ENCODE data around the gene PIK3R2.
"Not testable (repeated sequence)": the region's sequence is repeated elsewhere in the genome, so short reads cannot be mapped to it uniquely, and the experiment has no call there.

Gene PIK3R2

GRCh38 chr19:18203863-18204393, 51.0 kb downstream of the PIK3R2 start, which contains the start of gene RAB3A:
RAB3A (minus strand) TSS chr19:18204042; CDS start chr19:18202740, 1,302 bp downstream.
- DNase-seq (ENCODE audit: low read depth, low spot score), result peak; percentile 100

DNA sequence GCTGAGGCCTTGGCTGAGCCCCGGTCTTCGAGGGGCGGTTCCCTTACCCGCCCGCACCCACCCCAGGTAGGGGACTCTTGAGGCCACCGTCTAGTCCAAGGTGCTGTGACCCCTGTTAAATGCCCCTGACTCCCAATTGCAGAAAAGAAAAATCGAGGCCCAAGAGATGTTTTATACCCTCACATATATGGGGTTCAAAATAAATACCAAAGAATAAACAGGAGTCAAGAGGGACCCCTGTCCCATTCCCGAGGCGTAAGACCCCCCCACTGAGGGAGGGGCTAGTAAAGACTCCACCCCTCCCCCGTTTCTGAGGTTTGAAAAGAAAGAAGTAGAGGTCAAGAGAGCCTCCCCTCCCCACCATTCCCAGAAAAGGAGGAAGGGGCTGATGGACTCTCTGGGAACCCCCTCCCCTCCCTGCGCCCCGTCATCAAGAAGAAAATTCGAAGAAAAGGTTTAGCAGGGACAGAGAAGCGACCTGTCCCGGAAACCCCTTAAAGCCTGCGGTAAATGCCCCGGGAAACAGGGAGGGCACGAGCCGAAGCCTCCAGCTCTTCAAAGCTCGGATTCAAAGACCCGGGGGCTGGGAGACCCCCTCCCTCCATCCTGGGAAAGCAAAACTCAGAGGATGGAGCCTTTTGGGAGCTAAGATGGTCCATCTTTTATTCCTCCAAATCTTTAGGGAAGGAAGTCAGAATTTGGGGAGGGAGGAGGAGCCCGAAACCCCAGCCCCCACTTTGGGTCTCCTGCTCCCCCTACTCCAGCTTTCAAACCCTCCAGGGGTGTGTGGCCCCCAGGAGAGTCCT, 51.6 kb downstream of the PIK3R2 start:
- DNase-seq (ENCODE audit: low read depth, low spot score), result no peak

DNA sequence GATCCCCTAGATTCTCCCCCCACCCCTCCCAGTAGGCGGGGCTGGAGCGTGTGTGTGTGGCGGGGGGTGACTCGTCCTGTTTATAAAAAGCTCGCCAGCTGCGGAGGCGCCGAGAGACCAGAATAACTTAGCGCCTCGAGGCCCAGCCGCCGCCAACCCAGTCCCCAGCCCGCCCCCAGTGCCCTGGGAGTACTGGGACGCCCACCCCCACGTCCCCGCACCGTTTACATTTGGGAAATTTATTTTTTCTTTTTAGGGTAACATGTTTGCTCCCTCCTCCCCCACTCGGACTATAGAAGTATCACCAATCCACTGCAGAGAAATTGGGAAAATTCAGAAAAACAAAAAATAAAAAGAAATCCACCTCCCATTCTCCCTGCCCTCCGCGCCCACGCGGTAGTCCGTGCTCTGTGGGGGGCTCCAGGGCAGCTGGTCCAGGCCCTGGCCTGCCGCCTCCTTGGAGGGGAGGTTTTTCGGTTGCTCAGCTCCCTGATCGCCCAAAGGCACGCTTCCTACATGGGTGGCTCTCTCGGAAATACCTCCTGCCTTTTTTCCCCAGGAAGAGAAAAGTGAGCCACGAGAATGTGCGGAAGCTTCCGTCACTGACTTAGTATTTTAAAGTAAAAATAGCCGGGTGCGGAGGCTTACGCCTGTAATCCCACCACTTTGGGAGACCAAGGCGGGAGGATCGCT, 52.4 kb downstream of the PIK3R2 start:
- DNase-seq (ENCODE audit: low read depth, low spot score), result peak; percentile 78

DNA sequence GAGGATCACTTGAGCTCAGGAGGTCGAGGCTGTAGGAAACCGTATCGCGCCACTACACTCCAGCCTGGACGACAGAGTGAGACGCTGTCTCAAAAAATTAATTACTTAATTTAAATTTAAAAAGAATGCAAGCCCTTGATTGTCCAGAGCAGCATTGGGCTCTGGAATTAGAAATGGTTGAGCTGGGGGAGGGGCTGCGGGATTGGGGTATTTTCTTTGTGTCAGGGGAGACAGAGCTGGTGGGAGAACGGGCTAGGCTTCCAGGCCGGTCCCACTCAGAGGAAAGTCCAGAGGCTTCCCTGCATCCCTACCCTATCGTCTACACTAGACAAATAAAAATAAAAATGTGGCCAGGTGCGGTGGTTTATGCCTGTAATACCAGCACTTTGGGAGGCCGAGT, 53.1 kb downstream of the PIK3R2 start:
- DNase-seq (ENCODE audit: low read depth, low spot score), result no peak

DNA sequence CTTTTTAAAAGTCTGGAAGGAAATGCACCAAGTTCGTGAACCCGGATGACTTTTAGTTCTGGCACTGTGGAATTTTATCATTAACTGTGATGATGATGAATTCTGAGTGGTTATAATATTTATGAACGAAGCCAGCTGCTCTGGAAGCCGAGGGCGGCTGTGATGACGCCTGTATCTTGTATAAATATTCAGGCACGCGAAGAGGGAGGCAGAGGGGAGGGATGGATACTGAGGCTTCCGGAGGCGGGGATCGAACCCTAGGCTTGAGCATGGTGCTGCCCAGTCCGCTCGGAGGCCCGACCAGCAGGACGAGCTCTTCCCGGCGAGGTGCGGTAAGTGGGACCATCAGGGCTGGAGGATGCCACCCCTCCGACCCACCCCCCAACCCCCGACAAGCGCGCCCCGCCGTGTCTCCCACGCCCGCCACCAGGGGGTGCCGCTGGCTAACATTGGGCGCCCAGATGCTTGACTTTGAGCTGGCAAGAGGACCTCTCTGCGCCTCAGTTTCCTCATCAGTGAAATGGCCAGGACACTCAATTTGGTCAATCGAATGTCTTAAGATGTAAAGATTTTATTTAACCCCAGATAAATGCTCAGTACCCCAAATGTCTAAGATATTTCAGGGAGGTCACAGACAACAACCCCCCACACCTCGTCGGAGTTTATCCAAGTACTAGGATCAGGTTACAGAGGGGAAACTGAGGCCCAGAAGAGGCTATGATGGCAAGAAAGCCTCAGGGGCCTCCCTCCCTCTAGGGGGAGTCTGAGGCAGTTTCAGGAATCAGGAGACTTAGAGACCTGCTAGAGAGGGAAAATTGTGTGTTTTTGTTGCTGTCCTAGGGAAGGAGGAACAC, 55.4 kb downstream of the PIK3R2 start:
- DNase-seq (ENCODE audit: low read depth, low spot score), result peak; percentile 22

DNA sequence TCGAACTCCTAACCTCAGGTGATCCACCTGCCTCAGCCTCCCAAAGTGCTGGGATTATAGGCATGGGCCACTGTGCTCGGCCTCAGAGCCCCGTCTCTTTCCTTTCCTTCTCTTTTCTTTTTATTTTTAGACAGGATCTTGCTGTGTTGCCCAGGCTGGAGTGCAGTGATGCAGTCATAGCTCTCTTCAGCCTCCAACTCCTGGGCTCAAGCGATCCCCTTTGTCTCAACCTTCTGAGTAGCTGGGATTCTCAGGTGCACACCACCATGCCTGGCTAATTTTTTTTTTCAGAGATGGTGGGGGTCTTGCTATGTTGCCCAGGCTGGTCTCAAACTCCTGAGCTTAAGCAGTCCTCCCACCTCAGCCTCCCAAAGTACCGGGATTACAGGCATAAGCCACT, 56.9 kb downstream of the PIK3R2 start:
- not testable (repeated sequence) for DNase-seq (ENCODE audit: low read depth, low spot score)

DNA sequence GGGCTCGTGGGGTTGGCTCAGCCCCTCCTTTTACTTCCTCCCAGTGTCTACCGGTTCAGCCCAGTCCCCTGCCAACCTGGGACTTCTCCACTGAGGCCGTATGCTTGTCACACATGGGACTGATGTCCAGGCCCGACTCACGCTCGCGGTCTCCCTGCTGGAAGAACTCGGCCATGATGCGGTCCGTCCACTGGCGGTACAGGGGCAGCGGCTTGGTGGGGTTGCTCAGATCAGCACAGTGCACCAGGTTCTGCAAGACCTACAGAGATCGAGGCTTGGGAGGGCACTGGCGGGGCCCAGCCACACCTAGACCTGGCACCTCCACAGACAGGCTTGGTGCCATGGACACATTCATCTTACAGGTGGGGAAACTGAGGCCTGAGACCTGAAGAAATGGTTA, 58.7 kb downstream of the PIK3R2 start:
- no peak for DNase-seq (ENCODE audit: low read depth, low spot score)

- DNase-seq (ENCODE audit: low read depth, low spot score), result peak; percentile 59
Observed at GRCh38 chr19:18214779-18215433, 61.9 kb downstream of the PIK3R2 start.

- DNase-seq (ENCODE audit: low read depth, low spot score), result no peak
Observed at GRCh38 chr19:18216789-18217188, 63.8 kb downstream of the PIK3R2 start.

DNA sequence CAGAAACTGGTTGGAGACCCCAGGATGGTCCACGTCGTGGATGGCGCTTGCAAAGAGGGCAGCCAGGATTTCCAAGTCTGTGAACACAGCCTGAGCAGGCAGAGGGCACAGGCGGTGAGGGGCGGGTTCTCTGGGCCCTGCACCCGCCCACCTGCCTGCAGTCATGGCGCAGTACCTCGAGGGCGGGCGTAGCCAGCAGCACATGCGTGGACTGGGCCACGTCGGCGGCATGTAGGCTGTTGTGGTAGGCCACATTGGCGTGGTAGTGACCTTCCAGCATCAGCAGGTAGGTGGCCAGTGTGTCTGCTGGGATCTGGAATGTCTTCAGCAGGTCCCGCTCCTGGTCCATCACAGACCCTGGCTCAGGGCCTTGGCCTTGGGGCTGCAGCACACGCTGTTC, 65.2 kb downstream of the PIK3R2 start:
- no peak for DNase-seq (ENCODE audit: low read depth, low spot score)

DNA sequence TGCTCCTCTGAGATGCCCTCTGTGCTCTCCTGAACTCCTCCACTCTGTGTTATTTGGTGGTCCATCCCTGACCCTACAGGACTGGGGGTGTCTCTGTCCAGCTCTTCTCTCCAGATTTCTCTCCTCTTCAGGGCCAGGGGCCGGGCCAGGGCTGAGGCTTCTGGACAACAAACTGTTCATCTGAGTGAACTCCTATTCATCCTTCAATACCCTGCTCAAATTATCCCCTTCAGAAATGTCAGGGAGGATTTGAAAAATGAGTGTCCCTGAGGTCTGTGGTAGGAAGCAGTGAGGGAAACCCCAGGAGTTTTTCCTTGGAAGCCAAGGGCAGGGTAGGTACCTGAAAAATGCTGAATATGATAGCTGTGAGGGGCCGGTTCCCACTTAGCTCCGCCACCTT, 65.6 kb downstream of the PIK3R2 start:
- DNase-seq (ENCODE audit: low read depth, low spot score), result no peak
